K562 (cell line): ENCODE results near the gene DNASE2B. TPM values are rescaled to one million over a fixed set of nuclear protein-coding genes. Genes with fewer than 3 reads are reported as not detected.

Experiments used
- IRF1 ChIP-seq: sonication (generic); formaldehyde crosslinking; IDR thresholded peaks from 2 replicates; pipeline ENCODE4 v1.8.0; 2022; ENCODE audit warnings: missing genetic modification reagents, mild to moderate bottlenecking, borderline replicate concordance
- PRDM10 ChIP-seq: fragments of 450-650 bp; IDR thresholded peaks from 2 replicates; pipeline ENCODE4 v1.6.1; 2018; ENCODE audit not compliant: partially characterized antibody
- PYGO2 ChIP-seq: fragments of 450-650 bp; IDR thresholded peaks from 2 replicates; pipeline ENCODE4 v1.6.1; 2016; ENCODE audit warnings: mild to moderate bottlenecking, missing genetic modification characterization, moderate library complexity, missing compliant biosample characterization
- ZBTB17 ChIP-seq: fragments of 450-650 bp; formaldehyde crosslinking; IDR thresholded peaks from 2 replicates; pipeline ENCODE4 v1.4.0; 2020; ENCODE audit warnings: mild to moderate bottlenecking
- polyA plus RNA-seq, 8 experiments: library from polyadenylated mRNA; depleted of rRNA in 4 of 8; stranded (reverse) in 5 of 8; unstranded in 3 of 8; fragments of >200 nt; fragmentation: Nextera tagmentation in 2 of 8; fragmentation: Illumina TruSeq in 1 of 8; extraction: Ambion mirVana in 2 of 8; extraction: Trizol in 1 of 8; gene quantifications; 2 replicates each; pipeline versions ENCODE4 v1.2.1 to v1.2.3, GENCODE V29; 2011 to 2014; ENCODE audit warnings: inconsistent platforms in 1 of 8, missing spikeins in 1 of 8
- total RNA-seq, 7 experiments: library from RNA; depleted of rRNA in 6 of 7; stranded (reverse); fragments of >200 nt in 6 of 7; fragmentation: Illumina TruSeq in 2 of 7; extraction: Trizol in 2 of 7; gene quantifications; 2 replicates each; pipeline versions ENCODE4 v1.2.1 to v1.2.3, GENCODE V29; 2011 to 2021; ENCODE audit warnings: low replicate concordance in 1 of 7

Gene DNASE2B
- total and polyA plus RNA-seq, 9 of the 15 experiments (the other 6 are each of a cell fraction or from before 2014, with no cell fraction given) = not detected

- TF ChIP-seq PRDM10 (no peak), IRF1 (no peak), PYGO2 (tag) (no peak), ZBTB17 (CRISPR knock-in tag) (no peak)
Observed at GRCh38 chr1:84365225-84366221, 32.8 kb upstream of the DNASE2B start (continued).
